Inflammatory macrophage (primary cell): ENCODE data around the gene RALGAPA1.
"Not testable (repeated sequence)": the region's sequence is repeated elsewhere in the genome, so short reads cannot be mapped to it uniquely, and the experiment has no call there.

Experiments
- DNase-seq, 2 donors: peaks; one replicate each; pipeline ENCODE4 v3.0.0-alpha.2; 2020 to 2022
- total RNA-seq, 18 experiments: gene quantifications; one replicate each; lab custom pipeline; 2026; ENCODE audit warnings: mixed read lengths in 6 of 18, inconsistent platforms in 2 of 18; lab: John Stamatoyannopoulos, UW

RALGAPA1 gene
- 31.1 to 64.2 (median 47.6) reads per million in 18 experiments for total RNA-seq

GRCh38 chr14:35808638-35809563 is at the start of gene RALGAPA1:
TSS of gene RALGAPA1 (minus strand) at chr14:35809295. CDS start at chr14:35808835, 460 bp downstream.
- DNase-seq: peak; percentile 96 to 97

GRCh38 chr14:35858521-35859209 is 49.6 kb upstream of the RALGAPA1 start:
- DNase-seq: no peak

- peak in 1 of 2 donors; percentile 6 for DNase-seq
Measured at GRCh38 chr14:35855876-35856481, 46.9 kb upstream of the RALGAPA1 start.

GRCh38 chr14:35854696-35855270 is 45.7 kb upstream of the RALGAPA1 start:
- no peak for DNase-seq

- DNase-seq: no peak
Measured at GRCh38 chr14:35853225-35853624, 44.1 kb upstream of the RALGAPA1 start.

- no peak for DNase-seq
Measured at GRCh38 chr14:35851823-35852222, 42.7 kb upstream of the RALGAPA1 start.

- DNase-seq: no peak
Measured at GRCh38 chr14:35849122-35849521, 40.0 kb upstream of the RALGAPA1 start.

- DNase-seq: no peak
Measured at GRCh38 chr14:35847636-35848035, 38.5 kb upstream of the RALGAPA1 start.

GRCh38 chr14:35844494-35844893 is 35.4 kb upstream of the RALGAPA1 start:
- no peak for DNase-seq

GRCh38 chr14:35842245-35842644 is 33.1 kb upstream of the RALGAPA1 start:
- not testable (repeated sequence) for DNase-seq

- not testable (repeated sequence) for DNase-seq
Measured at GRCh38 chr14:35841704-35842103, 32.6 kb upstream of the RALGAPA1 start.

GRCh38 chr14:35835208-35835982 is 26.3 kb upstream of the RALGAPA1 start:
- DNase-seq: no peak

GRCh38 chr14:35829449-35829848 is 20.4 kb upstream of the RALGAPA1 start:
- DNase-seq: no peak

- no peak for DNase-seq
Measured at GRCh38 chr14:35827678-35828472, 18.8 kb upstream of the RALGAPA1 start.

GRCh38 chr14:35826952-35827416 is 17.9 kb upstream of the RALGAPA1 start:
- no peak for DNase-seq

GRCh38 chr14:35826218-35826951 is 17.3 kb upstream of the RALGAPA1 start, which contains the start of gene BRMS1L:
TSS of gene BRMS1L (plus strand) at chr14:35826338. CDS start at chr14:35826517, 179 bp downstream.
- peak; percentile 98 to 99 for DNase-seq

- DNase-seq: no peak
Measured at GRCh38 chr14:35825968-35826217, 16.8 kb upstream of the RALGAPA1 start.

GRCh38 chr14:35824446-35825165 is 15.5 kb upstream of the RALGAPA1 start:
- DNase-seq: not testable (repeated sequence)

GRCh38 chr14:35822501-35822900 is 13.4 kb upstream of the RALGAPA1 start:
- no peak for DNase-seq
